ENCODE data around the gene FNTB. TPM values are rescaled to one million over a fixed set of nuclear protein-coding genes. Genes with fewer than 3 reads are reported as not detected.
A peak's percentile ranks its signal among the peaks of the same experiment; 100 is the strongest.
"Not testable (repeated sequence)": the region's sequence is repeated elsewhere in the genome, so short reads cannot be mapped to it uniquely, and the experiment has no call there.

FNTB gene
- total RNA-seq, 1 donor from 2014 or later, result 16.9 TPM

DNA sequence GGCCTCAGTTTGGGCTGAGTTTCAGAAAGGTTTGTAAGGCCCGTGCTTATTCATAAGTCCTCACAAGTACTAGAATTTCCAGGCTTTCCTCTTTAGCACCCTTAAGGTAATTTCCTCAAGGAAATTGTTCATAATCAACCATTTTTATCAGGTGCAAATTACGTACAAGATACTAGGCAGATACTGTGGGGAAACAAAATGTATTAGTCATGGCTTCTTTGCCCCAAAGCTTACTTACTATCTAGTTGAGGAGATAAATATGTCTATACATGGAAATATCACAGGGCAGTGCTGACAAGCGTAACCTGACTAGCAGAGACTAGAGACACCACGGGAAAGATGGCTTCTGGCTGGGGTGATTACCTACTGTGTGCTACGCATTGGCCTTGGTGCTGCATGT lies 93.1 kb downstream of the FNTB start:
- TF ChIP-seq, protein P1, sequence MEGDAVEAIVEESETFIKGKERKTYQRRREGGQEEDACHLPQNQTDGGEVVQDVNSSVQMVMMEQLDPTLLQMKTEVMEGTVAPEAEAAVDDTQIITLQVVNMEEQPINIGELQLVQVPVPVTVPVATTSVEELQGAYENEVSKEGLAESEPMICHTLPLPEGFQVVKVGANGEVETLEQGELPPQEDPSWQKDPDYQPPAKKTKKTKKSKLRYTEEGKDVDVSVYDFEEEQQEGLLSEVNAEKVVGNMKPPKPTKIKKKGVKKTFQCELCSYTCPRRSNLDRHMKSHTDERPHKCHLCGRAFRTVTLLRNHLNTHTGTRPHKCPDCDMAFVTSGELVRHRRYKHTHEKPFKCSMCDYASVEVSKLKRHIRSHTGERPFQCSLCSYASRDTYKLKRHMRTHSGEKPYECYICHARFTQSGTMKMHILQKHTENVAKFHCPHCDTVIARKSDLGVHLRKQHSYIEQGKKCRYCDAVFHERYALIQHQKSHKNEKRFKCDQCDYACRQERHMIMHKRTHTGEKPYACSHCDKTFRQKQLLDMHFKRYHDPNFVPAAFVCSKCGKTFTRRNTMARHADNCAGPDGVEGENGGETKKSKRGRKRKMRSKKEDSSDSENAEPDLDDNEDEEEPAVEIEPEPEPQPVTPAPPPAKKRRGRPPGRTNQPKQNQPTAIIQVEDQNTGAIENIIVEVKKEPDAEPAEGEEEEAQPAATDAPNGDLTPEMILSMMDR (IDR thresholded peaks at IDR 0.05; ENCODE audit: unreplicated experiment), result no peak
- Mint-ChIP-seq H3K27me3 (ENCODE audit: unreplicated experiment) (no peaks in the 10 kb centered on the region), H3K4me3 (ENCODE audit: unreplicated experiment) (no peak overlapping the region), H3K9me3 (ENCODE audit: unreplicated experiment) (no peaks in the 10 kb centered on the region), H3K27ac (ENCODE audit: unreplicated experiment) (peak overlapping the region; percentile 28), H3K4me1 (ENCODE audit: unreplicated experiment) (peaks cover 28% of the 10 kb centered on the region), H3K36me3 (ENCODE audit: low read depth, unreplicated experiment) (peaks cover 42% of the 10 kb centered on the region)
- no peak for DNase-seq (ENCODE audit: low spot score)

DNA sequence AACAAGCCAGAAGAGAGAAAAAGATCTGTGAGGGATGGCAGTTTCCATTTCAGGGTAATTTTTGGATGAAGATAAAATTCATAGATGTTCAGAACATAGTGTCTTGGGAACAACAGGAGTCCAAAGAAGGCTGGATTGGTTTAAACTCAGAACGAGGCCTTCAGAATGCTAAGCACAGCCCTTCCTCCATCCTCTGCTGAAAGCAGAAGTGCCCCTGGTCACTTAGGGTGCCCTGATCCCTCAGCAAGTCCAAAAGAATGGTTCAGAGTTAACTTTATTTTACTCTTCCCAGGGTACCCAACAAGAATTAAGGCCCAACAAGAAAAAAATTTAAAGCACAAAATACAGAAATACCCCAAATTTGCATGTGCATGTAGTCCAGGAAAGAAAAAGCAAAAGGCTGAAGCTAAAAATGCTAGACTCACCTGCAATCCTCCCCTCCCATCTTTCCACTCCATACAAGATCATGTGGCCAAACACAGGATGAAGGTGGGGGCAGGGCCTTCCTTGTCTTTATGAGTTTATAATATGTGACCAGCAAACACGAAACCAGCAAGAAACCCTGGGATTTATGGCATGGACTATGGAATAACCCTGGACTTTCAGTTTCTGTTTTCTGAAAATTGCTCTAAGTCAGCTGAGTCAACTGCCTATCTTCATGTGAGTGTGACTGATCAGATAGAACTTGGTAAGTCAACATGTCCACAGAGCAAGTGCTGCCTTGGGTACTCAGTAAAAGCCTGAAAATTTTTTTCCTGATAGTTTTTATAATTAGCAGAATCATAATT lies 94.5 kb downstream of the FNTB start:
- no peaks in the 10 kb centered on the region for H3K9me3 Mint-ChIP-seq (ENCODE audit: unreplicated experiment)
- H3K36me3 Mint-ChIP-seq (ENCODE audit: low read depth, unreplicated experiment), result peaks cover 40% of the 10 kb centered on the region
- peaks cover 21% of the 10 kb centered on the region for H3K4me1 Mint-ChIP-seq (ENCODE audit: unreplicated experiment)
- DNase-seq (ENCODE audit: low spot score), result no peak
- H3K27me3 Mint-ChIP-seq (ENCODE audit: unreplicated experiment), result no peaks in the 10 kb centered on the region
- H3K4me3 Mint-ChIP-seq (ENCODE audit: unreplicated experiment), result no peak overlapping the region
- H3K27ac Mint-ChIP-seq (ENCODE audit: unreplicated experiment), result no peak overlapping the region
- TF ChIP-seq, protein P1 (IDR thresholded peaks at IDR 0.05; ENCODE audit: unreplicated experiment), result no peak

DNA sequence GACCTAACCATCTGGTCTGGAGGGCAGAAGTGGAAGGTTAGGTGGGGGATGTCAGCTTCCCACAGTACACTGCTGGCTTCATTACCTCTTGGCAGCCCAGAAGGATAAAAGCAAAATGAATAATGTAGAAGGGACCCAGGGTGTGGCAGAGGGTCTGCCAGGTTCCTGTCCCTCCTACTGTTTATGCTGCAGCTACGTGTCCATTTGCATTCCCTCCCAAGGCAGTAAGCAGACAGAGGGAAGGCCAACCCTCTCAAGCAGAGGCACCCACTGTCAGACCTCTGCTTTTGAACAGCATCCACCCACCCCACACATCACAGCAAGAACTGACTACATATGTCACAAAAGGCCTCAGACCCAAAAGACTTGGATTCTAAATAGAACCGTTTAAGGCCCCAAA lies 96.2 kb downstream of the FNTB start:
- no peaks in the 10 kb centered on the region for H3K27me3 Mint-ChIP-seq (ENCODE audit: unreplicated experiment)
- no peak for DNase-seq (ENCODE audit: low spot score)
- no peak overlapping the region for H3K4me3 Mint-ChIP-seq (ENCODE audit: unreplicated experiment)
- TF ChIP-seq, protein P1 (IDR thresholded peaks at IDR 0.05; ENCODE audit: unreplicated experiment), result no peak
- H3K4me1 Mint-ChIP-seq (ENCODE audit: unreplicated experiment), result peaks cover 19% of the 10 kb centered on the region
- peaks cover 53% of the 10 kb centered on the region for H3K36me3 Mint-ChIP-seq (ENCODE audit: low read depth, unreplicated experiment)
- H3K27ac Mint-ChIP-seq (ENCODE audit: unreplicated experiment), result no peak overlapping the region
- H3K9me3 Mint-ChIP-seq (ENCODE audit: unreplicated experiment), result no peaks in the 10 kb centered on the region

DNA sequence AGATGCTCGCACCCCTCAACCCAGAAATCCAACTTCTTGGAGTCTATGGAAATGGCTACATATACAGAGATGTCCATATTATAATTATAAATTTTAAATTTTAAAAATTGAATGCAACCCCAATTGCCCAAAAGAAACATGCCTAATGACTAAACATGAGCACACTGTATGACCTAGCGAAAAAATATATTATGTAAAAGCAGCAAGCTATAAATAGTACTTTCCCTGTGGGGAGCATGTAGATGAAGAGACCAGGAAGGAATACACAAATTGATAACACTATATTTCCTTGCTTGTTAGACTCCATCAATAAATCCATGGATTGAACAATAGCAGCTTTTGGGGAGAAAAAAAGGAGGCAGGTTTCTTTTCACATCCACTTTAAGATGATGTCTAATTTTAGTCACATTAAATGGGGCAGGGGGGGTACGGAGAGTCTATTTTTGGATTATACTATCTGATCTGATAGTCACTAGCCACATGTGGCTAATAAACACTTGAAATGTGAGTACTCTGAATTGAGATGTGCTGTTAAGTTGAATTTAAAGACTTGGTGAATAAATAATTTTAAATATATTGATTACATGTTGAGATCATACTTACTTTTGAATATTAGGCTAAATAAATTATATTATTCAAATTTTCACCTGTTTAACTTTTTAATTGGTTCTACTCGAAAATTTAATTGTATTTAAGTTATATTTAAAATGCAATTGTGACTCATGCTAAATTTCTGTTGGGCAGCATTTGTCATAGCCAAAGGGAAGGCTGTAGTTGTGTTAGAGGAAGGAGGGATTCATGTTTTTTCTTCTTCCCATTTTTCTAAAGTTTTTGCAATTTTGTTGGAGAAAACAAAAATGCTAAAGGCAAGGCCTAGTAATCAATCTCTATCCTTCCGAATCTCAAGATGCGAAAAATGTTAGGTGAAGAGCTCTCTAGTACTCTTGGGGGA lies 98.1 kb downstream of the FNTB start:
- no peak for DNase-seq (ENCODE audit: low spot score)
- H3K4me3 Mint-ChIP-seq (ENCODE audit: unreplicated experiment), result peak overlapping the region; percentile 76
- TF ChIP-seq, protein P1 (IDR thresholded peaks at IDR 0.05; ENCODE audit: unreplicated experiment), result no peak
- peaks cover 65% of the 10 kb centered on the region for H3K36me3 Mint-ChIP-seq (ENCODE audit: low read depth, unreplicated experiment)
- no peaks in the 10 kb centered on the region for H3K9me3 Mint-ChIP-seq (ENCODE audit: unreplicated experiment)
- H3K27me3 Mint-ChIP-seq (ENCODE audit: unreplicated experiment), result no peaks in the 10 kb centered on the region
- H3K4me1 Mint-ChIP-seq (ENCODE audit: unreplicated experiment), result peaks cover 9% of the 10 kb centered on the region
- H3K27ac Mint-ChIP-seq (ENCODE audit: unreplicated experiment), result no peak overlapping the region

DNA sequence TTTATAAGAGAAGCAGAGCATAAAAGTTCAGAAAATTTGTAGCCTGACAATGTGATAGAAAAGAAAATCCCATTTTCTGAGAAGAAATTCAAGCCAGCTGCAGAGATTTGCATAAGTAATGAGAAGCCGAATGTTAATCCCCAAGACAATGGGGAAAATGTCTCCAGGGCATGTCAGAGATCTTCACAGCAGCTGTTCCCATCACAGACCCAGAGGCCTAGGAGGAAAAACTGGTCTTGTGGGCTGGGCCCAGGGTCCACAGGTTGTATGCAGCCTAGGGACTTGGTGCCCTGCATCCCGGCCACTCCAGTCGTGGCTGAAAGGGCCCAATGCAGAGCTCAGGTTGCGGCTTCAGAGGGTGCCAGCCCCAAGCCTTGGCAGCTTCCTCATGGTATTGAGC lies 100.0 kb downstream of the FNTB start:
- H3K36me3 Mint-ChIP-seq (ENCODE audit: low read depth, unreplicated experiment), result peaks cover 70% of the 10 kb centered on the region

DNA sequence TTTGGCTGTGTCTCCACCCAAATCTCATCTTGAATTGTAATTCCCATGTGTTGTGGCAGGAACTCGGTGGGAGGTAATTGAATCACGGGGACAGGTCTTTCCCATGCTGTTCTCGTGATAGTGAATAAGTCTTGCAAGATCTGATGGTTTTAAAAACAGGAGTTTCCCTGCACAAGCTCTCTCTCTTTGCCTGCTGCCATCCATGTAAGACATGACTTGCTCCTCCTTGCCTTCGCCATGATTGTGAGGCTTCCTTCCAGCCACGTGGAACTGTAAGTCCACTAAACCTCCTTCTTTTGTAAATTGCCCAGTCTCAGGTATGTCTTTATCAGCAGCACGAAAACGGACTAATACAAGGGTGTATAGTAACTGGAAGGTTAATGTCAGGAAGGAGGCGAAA lies 101.1 kb downstream of the FNTB start:
- Mint-ChIP-seq H3K36me3 (ENCODE audit: low read depth, unreplicated experiment) (peaks cover 62% of the 10 kb centered on the region), H3K4me3 (ENCODE audit: unreplicated experiment) (peak overlapping the region; percentile 85)
- not testable (repeated sequence) for H3K4me1 Mint-ChIP-seq (ENCODE audit: unreplicated experiment); DNase-seq (ENCODE audit: low spot score); H3K27me3 Mint-ChIP-seq (ENCODE audit: unreplicated experiment); H3K9me3 Mint-ChIP-seq (ENCODE audit: unreplicated experiment); H3K27ac Mint-ChIP-seq (ENCODE audit: unreplicated experiment)

More for the DNA sequence above, 100.0 kb downstream of the FNTB start:
- peak overlapping the region; percentile 24 for H3K4me3 Mint-ChIP-seq (ENCODE audit: unreplicated experiment)
- H3K9me3 Mint-ChIP-seq (ENCODE audit: unreplicated experiment); H3K27ac Mint-ChIP-seq (ENCODE audit: unreplicated experiment); H3K4me1 Mint-ChIP-seq (ENCODE audit: unreplicated experiment); DNase-seq (ENCODE audit: low spot score); H3K27me3 Mint-ChIP-seq (ENCODE audit: unreplicated experiment): not testable (repeated sequence)

Data from endothelial cell (in vitro differentiated cells).